NT2/D1 (cell line): Measurements from ENCODE around the gene PLXNA3.

Experiments used
- DNase-seq: peaks from one replicate; pipeline ENCODE4 v3.0.0-alpha.2; 2011; ENCODE audit warnings: low read depth, low spot score
- H3K27me3 ChIP-seq: 2 replicates; pipeline ENCODE4 v1.6.0; 2011; ENCODE audit warnings: mild to moderate bottlenecking; ENCODE audit not compliant: insufficient read length, insufficient read depth
- H3K36me3 ChIP-seq: 2 replicates; pipeline ENCODE4 v1.6.1; 2011; ENCODE audit warnings: mild to moderate bottlenecking, low read length, mixed read lengths; ENCODE audit not compliant: insufficient read depth, insufficient read length
- H3K4me1 ChIP-seq: 2 replicates; pipeline ENCODE4 v1.5.1; 2011; ENCODE audit not compliant: insufficient read depth, insufficient read length
- H3K4me3 ChIP-seq: 2 replicates; pipeline ENCODE4 v1.5.1; 2011; ENCODE audit warnings: low read depth; ENCODE audit not compliant: insufficient read length
- H3K9ac ChIP-seq: 2 replicates; pipeline ENCODE4 v1.6.0; 2011; ENCODE audit warnings: low read depth; ENCODE audit not compliant: insufficient read length
- H3K9me3 ChIP-seq: 2 replicates; pipeline ENCODE4 v1.5.1; 2011; ENCODE audit warnings: mild to moderate bottlenecking, low read length; ENCODE audit not compliant: insufficient read depth
- SUZ12 ChIP-seq: IDR thresholded peaks from 2 replicates; pipeline ENCODE4 v1.6.1; 2011; ENCODE audit not compliant: insufficient read length, insufficient read depth; ENCODE audit errors: extremely low read depth
- YY1 ChIP-seq: IDR thresholded peaks from 2 replicates; pipeline ENCODE4 v1.6.1; 2011; ENCODE audit not compliant: insufficient read length, insufficient read depth
- ZNF274 ChIP-seq: IDR thresholded peaks from 2 replicates; pipeline ENCODE4 v1.6.1; 2011; ENCODE audit warnings: mild to moderate bottlenecking, low read depth, low read length

PLXNA3 gene

DNA sequence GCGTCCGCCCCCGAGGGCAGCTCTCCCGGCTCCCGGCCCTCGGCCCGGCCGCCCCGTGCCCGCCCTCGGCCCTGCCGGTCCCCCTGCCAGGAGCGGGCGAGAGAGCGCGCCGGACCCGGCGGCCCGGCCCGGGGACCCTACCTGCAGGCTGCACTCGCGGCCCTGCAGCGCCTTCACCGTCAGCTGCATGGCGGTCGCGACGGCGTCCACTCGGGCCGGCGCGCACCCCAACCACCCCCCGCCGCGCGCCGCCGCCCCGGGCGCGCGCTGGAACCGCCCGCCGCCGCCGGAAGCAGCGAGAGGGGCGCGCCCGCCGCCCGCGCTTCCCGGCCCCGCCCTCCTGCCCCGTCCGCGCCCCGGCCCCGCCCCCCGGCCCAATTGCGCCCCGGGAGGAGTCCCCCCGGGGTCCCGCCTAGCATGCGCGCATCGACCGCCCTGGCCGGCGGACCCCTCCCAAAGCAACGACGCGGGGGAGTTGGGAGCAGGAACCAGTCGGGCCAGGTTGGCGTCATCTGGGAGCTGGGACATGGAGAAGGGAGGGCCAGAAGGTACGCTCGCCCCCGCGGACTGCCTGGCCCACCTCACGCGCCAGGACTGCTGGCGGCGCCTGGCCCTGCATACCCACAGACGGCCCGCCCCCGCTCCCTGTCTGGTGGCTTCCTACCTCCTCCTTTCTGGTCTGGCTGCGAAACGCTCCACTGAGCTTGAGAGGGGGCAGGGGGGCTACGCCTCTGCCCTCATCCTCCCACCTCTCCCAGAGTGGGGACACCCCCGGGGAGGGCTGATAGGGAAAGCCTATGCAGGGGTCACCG lies 28.5 kb downstream of the PLXNA3 start, which contains the start of gene UBL4A:
Gene UBL4A, minus strand, starts transcription at position 220 of the 812 bp plus-strand sequence. Its CDS starts 31 bp downstream, at position 189.
- DNase-seq: no peak
- TF ChIP-seq YY1: no peak
- no peak for TF ChIP-seq SUZ12
- no peak for TF ChIP-seq ZNF274
- peak within 1 kb of the TSS; percentile 70 for H3K9ac ChIP-seq
- no peaks in the 10 kb centered on the region for H3K4me1 ChIP-seq
- H3K27me3 ChIP-seq: no peaks in the 10 kb centered on the region
- peaks cover 29% of the 10 kb centered on the region for H3K36me3 ChIP-seq
- H3K4me3 ChIP-seq: peak within 1 kb of the TSS; percentile 46
- H3K9me3 ChIP-seq: no peaks in the 10 kb centered on the region

DNA sequence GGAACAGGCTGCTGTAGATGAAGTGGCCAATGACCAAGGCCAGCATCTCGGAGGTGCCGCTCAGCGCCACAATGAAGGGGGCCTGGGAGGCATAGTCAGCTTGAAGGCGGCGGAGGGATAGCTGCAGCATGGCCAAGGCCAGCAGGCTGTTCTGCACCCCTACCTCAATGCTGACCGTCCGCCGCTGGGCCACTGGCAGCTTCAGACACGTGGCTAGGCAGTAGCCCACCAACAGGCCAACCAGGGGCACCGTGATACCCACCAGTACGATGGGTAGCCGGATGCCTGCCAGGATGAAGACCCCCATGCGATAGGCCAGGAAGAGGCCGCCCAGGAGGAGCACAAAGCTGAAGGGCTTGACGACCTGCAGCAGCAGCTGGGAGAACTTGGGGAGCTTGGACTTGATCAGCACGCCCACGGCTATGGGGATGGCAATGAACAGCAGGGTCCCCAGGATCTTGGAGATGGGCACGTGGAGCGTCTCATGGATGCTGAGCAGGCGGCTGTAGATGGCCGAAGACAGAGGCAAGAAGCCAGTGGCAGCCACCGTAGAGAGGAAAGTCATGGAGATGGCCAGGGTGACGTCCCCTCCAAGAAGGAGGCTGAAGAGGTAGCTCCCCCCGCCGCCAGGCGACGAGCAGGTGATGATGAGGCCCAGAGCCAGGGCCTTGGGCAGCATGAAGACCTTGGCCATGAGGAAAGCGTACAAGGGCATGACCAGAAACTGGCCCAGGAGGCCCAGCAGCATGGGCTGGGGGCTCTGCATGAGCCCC lies 29.6 kb downstream of the PLXNA3 start:
- H3K9me3 ChIP-seq: no peaks in the 10 kb centered on the region
- no peaks in the 10 kb centered on the region for H3K27me3 ChIP-seq
- no peaks in the 10 kb centered on the region for H3K4me1 ChIP-seq
- no peak overlapping the region for H3K9ac ChIP-seq
- TF ChIP-seq ZNF274 (no peak), YY1 (no peak), SUZ12 (no peak)
- no peak overlapping the region for H3K4me3 ChIP-seq
- no peak for DNase-seq
- peaks cover 29% of the 10 kb centered on the region for H3K36me3 ChIP-seq

DNA sequence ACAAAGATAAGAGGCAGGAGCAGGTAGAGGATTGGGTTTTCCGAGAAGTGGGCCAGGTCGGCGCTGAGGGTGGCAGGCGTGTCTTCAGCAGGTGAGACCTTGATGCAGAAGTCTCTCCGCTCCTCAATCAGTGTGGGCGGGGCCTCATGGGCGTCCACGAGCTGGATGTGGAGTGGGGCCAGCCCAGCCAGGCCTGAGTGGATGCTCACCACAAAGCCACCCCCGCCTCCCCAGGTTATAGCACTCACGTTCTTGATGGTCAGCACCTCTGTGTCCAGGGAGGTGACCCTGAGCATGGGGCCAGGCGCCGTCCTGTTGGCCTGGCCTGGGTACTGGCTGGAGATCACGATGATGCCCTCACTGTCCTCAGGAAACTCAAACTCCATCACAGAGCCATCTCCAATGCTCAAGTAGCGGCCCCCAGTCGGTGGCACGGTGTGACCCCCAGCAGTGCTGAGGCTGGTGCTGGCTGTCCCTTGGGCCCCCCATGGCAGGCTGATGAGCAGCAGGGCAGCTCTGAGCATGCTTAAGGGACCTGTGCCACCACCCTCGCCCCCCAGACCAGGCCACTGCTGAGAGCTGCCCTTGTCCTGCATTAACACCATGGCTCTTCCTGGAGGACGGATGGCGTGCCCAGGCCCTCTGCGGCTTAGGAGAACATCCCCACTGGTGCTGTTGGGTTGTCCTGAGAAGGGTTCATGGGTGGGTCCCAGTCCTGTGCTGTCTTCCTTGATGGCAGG lies 30.4 kb downstream of the PLXNA3 start:
- no peaks in the 10 kb centered on the region for H3K27me3 ChIP-seq
- H3K9me3 ChIP-seq: no peaks in the 10 kb centered on the region
- peaks cover 28% of the 10 kb centered on the region for H3K36me3 ChIP-seq
- H3K4me1 ChIP-seq: no peaks in the 10 kb centered on the region
- no peak overlapping the region for H3K9ac ChIP-seq
- no peak for DNase-seq
- H3K4me3 ChIP-seq: no peak overlapping the region
- TF ChIP-seq YY1: no peak
- no peak for TF ChIP-seq SUZ12
- TF ChIP-seq ZNF274: no peak

DNA sequence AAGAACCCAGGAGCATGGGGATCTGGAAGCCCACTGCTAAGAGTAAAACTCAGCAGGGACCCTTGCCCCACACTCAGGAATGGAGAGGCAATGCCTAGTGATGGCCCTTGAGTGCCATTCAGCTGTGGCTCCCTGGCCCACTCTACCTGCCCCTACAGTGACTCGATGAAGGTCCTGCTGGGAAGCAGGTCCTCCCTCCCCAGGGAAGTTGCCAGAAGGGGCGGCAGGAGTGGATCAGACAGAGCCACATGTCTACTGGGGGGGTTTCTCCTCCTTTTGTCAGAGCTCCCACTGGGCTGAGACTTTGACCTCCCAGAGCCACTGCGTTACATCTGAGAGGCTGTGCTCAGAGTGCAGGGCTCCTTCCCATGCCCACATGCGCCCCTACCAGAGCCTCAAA lies 31.1 kb downstream of the PLXNA3 start:
- Histone ChIP-seq H3K27me3 (no peaks in the 10 kb centered on the region), H3K9me3 (no peaks in the 10 kb centered on the region), H3K4me3 (no peak overlapping the region), H3K36me3 (peaks cover 23% of the 10 kb centered on the region), H3K9ac (no peak overlapping the region), H3K4me1 (no peaks in the 10 kb centered on the region)
- no peak for DNase-seq
- TF ChIP-seq ZNF274 (no peak), YY1 (no peak), SUZ12 (no peak)

DNA sequence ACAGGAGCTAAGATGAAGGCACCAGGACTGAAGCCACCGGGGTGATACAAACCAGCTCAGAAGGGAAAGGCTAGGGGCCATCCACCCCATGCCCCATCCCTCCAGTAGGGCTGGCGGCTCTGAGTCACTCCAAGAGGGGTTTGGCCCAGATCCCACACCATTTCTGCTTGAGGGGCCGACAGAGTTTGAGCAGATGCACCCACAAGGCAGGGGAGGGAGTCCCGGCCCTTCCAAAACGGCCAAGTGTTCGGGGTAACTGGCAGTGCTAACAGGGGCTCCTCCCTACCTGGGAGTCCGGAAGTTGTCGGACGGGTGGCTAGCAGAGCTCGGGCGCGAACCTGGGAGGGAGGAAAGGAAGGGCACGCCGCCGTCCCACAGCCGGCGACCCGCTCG lies 31.9 kb downstream of the PLXNA3 start:
- Histone ChIP-seq H3K27me3 (no peaks in the 10 kb centered on the region), H3K9ac (peak overlapping the region; percentile 80), H3K4me1 (no peaks in the 10 kb centered on the region), H3K36me3 (peaks cover 14% of the 10 kb centered on the region), H3K4me3 (peak overlapping the region; percentile 34), H3K9me3 (no peaks in the 10 kb centered on the region)
- no peak for TF ChIP-seq SUZ12
- TF ChIP-seq YY1: no peak
- DNase-seq: no peak

DNA sequence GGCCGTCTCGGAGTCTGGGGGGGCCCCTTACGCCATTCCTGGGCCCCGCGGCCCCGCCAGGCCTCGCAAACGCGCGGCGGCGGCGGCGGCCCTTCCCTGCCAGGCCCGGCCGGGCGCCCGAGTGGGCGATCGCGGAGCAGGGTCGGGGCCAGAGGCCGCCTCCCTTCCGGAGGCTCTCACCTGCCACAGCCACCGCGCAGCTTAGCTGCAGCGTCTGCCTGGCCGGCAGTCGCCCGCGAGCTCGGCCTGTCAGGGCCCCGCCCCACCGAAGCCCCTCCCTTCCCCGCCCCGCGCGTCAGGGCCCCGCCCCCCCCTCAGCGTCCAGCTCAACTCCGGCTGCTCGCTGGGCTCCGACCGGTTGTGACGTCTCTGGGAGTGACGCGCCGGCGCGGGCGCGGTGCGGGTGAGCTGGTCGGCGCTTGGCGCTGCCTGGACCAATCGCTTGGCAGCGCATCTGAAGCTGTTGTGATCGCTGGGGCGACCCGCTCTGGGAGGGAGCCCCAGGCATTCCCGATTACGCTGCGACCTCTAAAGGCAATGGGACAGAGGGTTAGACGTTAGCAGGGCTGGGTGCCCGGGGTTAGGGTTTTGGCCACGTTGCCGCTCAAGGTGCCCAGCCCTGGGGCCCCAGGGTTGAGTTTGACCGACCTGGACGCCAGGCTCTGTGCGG lies 32.5 kb downstream of the PLXNA3 start, which contains the start of gene SLC10A3:
Gene SLC10A3, minus strand, starts transcription at position 216 of the 670 bp plus-strand sequence. CDS start 1,689 bp downstream, outside the sequence.
- Histone ChIP-seq H3K36me3 (peaks cover 9% of the 10 kb centered on the region), H3K4me1 (no peaks in the 10 kb centered on the region), H3K9me3 (no peaks in the 10 kb centered on the region), H3K4me3 (peak within 1 kb of the TSS; percentile 34), H3K27me3 (no peaks in the 10 kb centered on the region), H3K9ac (peak within 1 kb of the TSS; percentile 80)
- TF ChIP-seq ZNF274 (no peak), YY1 (no peak), SUZ12 (no peak)
- DNase-seq: peak; percentile 78
